LNCaP clone FGC (cell line): ENCODE data around the gene EPM2A.

Experiments used
- DNase-seq: peaks from one replicate; pipeline ENCODE4 v3.0.0-alpha.2; 2011; ENCODE audit warnings: low read depth
- H3K4me3 ChIP-seq: 2 replicates; pipeline ENCODE4 v1.5.1; 2011; ENCODE audit warnings: mild to moderate bottlenecking, low read depth, low read length, control low read depth
- TF ChIP-seq, protein P1 (sequence below): IDR thresholded peaks from 2 replicates; pipeline ENCODE4 v1.5.1; 2012; ENCODE audit warnings: mild to moderate bottlenecking; ENCODE audit not compliant: control insufficient read depth, insufficient read depth; ENCODE audit errors: extremely low read depth

EPM2A gene

DNA sequence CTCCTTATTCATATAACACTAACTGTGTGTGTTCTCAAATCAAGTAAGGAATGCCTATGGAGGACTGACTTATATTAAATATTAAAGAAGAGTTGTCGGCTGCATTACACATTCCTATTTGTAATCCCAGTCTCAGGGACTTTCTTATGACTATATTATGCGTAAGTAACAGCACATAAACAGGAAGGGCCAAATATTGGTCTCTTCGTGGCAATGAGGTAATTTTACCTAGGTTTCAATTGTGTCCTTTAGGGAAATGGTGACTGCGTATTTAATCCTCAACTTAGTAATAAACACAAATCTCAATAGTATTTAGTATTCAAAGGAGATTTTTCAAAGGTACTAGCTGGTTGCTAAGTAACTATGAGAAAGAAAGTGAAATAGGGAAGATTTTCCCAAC is 22.8 kb upstream of the EPM2A start:
- DNase-seq, result no peak
- no peak overlapping the region for H3K4me3 ChIP-seq
- TF ChIP-seq, protein P1, sequence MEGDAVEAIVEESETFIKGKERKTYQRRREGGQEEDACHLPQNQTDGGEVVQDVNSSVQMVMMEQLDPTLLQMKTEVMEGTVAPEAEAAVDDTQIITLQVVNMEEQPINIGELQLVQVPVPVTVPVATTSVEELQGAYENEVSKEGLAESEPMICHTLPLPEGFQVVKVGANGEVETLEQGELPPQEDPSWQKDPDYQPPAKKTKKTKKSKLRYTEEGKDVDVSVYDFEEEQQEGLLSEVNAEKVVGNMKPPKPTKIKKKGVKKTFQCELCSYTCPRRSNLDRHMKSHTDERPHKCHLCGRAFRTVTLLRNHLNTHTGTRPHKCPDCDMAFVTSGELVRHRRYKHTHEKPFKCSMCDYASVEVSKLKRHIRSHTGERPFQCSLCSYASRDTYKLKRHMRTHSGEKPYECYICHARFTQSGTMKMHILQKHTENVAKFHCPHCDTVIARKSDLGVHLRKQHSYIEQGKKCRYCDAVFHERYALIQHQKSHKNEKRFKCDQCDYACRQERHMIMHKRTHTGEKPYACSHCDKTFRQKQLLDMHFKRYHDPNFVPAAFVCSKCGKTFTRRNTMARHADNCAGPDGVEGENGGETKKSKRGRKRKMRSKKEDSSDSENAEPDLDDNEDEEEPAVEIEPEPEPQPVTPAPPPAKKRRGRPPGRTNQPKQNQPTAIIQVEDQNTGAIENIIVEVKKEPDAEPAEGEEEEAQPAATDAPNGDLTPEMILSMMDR, result no peak

DNA sequence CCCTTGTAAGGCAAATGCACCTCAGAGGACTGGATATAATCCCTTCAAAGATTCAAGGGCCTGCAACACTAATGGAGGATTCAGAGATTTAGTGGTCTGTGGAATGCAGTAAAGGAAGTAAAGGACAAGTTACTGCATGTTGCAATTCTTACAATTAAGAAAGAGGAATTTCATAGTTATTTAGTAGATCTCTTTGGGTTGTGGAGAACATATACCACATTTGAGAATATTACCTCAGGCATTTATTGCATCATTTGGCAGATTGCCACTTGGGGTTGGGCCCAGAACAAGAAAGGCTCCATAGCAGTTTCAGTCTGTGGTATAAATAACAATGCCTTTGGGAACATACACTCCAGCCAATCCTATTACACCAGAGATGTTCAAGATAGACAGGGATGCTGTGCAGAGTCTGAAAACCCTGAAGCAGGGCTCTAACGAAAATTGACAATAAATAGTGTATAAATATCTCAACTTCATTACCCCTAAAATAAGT is 20.9 kb upstream of the EPM2A start:
- DNase-seq, result no peak
- TF ChIP-seq, protein P1, result no peak
- no peak overlapping the region for H3K4me3 ChIP-seq

DNA sequence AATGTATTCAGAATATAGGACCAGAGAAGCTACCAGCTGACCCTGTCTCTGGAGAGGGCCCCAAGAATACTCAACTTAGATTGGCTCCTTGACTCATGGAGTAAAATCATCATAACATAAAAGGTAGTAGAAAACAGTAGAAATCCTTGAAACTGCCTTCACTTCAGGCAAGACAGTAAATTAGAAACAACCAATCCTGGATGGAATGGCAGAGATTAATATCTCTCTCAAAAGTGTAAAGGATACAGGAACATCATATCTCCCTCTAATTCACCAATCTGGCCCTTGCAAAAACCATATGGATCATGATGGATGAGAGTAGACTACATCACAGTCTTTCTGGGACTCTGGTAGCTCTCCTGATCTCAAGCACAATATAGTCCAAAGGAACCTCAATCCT is 20.4 kb upstream of the EPM2A start:
- TF ChIP-seq, protein P1, result no peak
- H3K4me3 ChIP-seq, result no peak overlapping the region
- no peak for DNase-seq

DNA sequence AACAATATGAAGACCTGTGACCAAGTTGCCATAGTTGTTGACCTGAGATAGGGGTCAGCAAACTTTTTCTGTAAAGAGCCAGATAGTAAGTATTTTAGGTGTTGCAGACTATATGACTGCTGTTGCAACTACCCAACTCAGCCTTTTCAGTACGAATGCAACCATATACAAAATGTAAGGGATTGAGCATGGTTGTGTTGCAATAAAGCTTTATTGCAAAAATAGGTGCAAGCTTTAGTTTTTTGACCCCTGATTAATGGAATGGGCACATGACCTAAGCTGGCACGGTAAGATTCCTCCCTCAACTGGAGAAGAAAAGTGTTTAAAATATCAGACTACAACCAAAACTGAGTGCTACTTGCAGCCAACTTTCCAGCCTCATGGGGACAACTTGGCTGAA is 17.3 kb upstream of the EPM2A start:
- no peak overlapping the region for H3K4me3 ChIP-seq
- DNase-seq, result no peak
- TF ChIP-seq, protein P1, result no peak

DNA sequence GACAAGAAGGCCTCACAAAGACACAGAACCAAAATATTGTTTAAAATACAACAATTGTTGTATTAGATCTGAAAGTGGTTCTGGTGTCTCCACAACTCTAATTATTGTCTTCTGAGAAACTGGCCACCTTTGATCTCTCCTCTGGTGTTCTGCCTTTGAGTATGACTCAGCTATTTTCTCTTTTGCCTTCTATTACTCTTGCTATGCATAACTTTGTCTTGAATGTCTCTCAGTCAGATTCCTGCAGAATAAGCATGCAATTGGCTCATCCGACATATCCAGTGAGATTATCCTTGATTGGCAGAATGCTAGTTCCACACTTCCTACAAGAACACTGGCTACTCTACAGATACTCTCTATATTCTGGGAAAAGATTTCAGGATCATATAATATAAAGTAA is 14.3 kb upstream of the EPM2A start:
- no peak for DNase-seq
- no peak overlapping the region for H3K4me3 ChIP-seq
- TF ChIP-seq, protein P1, result no peak

DNA sequence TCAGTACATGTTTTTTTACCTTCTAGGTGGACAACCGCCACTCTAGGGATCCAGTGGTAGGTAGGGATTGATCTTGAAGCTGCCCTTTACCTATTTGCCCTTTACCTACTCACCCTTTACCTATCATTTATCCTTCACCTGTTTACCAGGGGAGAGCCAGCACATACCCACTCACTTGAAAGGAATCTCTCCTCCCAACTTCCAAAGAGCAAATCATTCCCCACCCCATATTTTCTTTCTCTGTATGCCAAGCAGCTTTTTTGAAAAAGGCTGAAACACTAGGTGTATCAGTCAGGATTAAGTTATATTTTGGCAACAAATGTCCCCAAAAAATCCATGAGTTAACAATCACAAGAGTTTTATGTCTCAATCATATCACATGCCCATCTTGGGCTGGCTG is 10.5 kb upstream of the EPM2A start:
- TF ChIP-seq, protein P1, result no peak
- no peak overlapping the region for H3K4me3 ChIP-seq
- no peak for DNase-seq

DNA sequence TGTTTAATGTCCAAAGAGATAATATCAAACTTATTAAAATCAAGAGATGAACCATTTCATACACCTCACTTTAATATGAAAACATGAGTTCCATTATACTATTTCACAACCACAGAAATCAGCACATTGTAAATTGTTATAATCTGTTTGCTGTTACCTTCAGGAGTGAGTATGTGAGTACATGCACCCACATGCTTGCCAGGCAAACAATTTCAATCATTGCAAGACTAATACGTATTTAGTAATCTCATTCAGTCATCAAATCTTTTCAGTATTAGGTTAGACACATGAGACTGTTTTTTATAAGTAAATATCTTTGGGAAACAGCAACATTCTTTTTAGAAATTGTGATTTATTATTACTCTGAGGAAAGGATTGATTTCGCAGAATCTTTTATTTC is 9.3 kb upstream of the EPM2A start:
- H3K4me3 ChIP-seq, result no peak overlapping the region
- no peak for DNase-seq

More for the DNA sequence above, 9.3 kb upstream of the EPM2A start:
- TF ChIP-seq, protein P1, result no peak
